Fibroblast of the aortic adventitia (primary cell): Measurements from ENCODE around the gene CNN2. TPM values are rescaled to one million over a fixed set of nuclear protein-coding genes. Genes with fewer than 3 reads are reported as not detected.

Experiments
- DNase-seq: peaks from one replicate; pipeline ENCODE4 v3.0.0-alpha.2; 2010; ENCODE audit warnings: low read depth
- H3K4me3 ChIP-seq: 2 replicates; pipeline ENCODE4 v1.5.1; 2011; ENCODE audit warnings: low read depth, mild to moderate bottlenecking, control low read depth, low read length, moderate library complexity
- total RNA-seq: library from RNA; depleted of rRNA; stranded (reverse); fragments of >200 nt; gene quantifications from 2 replicates; pipeline ENCODE4 v1.2.3, GENCODE V29; 2012; ENCODE audit warnings: low replicate concordance
- TF ChIP-seq, protein P1 (sequence below): IDR thresholded peaks from 2 replicates; pipeline ENCODE4 v1.5.1; 2011; ENCODE audit warnings: mild to moderate bottlenecking, low read length, control low read depth, inconsistent platforms; ENCODE audit not compliant: insufficient read depth

CNN2 gene
- total RNA-seq, 1 donor: 96.0 TPM

DNA sequence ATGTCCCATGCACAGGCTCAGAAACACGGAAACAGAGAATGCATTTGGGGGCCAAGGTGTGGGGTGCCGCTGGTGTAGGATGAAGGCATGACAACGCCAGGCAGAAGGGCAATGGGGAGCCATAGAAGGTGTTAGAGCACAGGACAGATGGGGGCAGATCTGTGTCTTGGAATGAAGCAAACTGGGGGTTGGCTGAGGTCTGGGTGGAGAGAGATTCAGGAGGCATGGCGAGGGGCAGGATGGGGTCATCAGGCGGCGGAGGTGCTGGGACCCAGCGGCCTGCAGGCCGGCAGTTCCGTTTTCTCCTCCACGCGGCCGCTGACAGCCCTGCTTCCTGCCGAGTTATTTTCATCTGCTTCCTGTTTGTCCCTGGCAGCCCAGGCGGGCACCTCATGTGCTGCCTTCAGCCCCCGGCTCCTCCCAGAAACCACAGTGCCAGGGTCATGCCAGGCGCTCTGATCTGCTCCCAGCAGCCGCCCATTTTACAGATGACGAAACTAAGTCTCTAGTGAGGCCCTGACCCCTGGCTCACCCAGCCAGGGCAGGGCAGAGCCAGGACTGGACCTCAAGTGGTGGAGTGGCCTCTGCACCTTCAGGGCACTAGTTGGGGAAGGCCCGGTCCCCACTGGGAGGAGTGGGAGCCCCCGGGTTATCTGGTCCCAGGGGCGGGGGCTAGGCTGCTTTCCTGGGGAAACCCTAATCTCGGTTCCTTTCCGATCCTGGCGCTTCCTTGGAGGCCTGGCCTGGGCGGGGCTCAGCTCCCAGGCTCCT, 42.8 kb downstream of the CNN2 start:
- TF ChIP-seq, protein P1, sequence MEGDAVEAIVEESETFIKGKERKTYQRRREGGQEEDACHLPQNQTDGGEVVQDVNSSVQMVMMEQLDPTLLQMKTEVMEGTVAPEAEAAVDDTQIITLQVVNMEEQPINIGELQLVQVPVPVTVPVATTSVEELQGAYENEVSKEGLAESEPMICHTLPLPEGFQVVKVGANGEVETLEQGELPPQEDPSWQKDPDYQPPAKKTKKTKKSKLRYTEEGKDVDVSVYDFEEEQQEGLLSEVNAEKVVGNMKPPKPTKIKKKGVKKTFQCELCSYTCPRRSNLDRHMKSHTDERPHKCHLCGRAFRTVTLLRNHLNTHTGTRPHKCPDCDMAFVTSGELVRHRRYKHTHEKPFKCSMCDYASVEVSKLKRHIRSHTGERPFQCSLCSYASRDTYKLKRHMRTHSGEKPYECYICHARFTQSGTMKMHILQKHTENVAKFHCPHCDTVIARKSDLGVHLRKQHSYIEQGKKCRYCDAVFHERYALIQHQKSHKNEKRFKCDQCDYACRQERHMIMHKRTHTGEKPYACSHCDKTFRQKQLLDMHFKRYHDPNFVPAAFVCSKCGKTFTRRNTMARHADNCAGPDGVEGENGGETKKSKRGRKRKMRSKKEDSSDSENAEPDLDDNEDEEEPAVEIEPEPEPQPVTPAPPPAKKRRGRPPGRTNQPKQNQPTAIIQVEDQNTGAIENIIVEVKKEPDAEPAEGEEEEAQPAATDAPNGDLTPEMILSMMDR: no peak
- no peak for DNase-seq
- no peak overlapping the region for H3K4me3 ChIP-seq

DNA sequence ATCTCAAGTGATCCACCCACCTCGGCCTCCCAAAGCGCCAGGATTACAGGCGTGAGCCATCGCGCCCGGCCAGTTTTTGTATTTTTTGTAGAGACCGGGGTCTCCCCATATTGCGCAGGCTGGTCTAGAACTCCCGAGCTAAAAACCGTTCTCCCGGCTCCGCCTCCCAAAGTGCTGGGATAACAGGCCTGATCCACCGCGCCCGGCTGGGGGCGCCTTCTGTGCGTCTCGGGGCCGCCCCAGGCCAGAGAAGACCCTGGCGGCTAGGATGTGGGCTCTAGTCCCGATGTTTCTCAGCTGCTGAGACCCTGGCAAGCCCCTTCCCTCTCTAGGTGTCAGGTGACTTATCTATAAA, 44.1 kb downstream of the CNN2 start:
- H3K4me3 ChIP-seq: no peak overlapping the region
- TF ChIP-seq, protein P1: no peak
- DNase-seq: no peak

DNA sequence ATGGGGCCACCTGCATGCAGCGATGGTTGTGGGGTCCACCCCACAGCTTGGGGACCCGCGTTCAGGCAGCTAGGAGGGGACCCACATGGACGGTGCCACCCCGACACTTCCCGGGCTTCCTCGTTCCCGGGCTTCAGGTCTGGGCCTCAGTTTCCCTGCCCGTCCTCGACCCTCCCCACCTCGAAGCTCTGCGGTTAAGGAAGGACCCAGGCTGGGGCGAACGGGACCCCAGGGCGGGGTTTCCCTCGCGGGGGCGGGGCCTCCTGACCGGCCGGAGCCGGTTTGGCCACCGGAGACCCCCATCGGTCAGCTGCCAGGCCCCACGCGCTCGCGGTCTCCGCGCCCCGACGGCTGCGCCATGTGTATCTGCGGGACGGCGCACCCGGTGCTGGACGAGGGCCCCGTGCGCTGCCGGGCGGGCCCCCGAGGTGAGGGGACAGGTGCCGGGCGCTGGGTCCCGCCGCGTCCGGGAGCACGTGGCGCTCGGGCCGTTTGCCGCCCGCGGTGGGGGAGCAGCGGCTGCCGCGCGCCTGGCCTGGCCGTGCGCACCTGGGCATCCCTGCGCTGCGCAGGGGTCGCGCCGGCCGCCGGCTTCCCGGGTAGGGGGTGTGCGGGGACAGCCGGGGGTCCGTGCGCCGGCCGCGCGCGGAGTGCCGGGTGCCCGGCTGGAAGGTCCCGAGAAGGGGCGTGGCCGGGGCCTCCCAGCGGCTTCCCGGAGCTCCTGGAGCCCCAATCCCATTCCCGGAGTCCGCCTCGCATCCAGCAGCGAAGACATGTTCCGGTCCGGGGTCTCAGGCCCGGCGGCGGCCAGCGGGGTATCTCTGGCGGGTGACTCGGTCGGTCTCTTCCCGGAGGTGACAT, 44.8 kb downstream of the CNN2 start:
- no peak overlapping the region for H3K4me3 ChIP-seq
- DNase-seq: no peak
- TF ChIP-seq, protein P1: no peak

DNA sequence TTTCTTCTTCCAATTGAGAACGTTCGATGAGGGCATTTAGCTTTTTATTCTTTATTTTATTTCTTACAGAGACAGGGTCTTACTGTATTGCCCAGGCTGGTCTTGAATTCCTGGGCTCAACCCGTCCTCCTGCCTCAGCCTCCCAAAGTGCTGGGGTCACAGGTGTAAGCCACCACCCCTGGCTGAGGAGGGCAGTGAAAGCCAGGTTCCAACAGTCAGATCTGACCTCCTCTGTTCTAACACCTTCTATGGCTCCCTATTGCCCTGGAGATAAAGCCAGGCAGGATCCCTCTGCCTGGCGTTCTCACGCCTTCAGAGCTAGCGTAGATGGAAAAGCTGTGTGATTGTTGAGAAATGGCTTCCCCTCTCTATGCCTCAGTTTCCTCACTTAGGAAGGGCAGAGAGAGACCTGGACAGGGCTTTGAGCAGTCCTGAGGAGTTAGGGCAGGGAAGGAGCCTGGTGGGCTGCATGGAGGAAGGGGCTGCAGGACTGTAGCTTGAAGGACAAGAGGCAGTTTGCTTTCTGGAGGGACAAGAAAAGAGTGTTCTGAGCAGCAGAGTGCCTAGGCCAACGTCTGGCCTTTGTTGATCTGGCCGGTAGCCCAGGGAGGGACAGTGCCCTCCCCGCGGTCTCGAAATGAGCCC, 46.1 kb downstream of the CNN2 start:
- no peak overlapping the region for H3K4me3 ChIP-seq
- TF ChIP-seq, protein P1: no peak
- no peak for DNase-seq

DNA sequence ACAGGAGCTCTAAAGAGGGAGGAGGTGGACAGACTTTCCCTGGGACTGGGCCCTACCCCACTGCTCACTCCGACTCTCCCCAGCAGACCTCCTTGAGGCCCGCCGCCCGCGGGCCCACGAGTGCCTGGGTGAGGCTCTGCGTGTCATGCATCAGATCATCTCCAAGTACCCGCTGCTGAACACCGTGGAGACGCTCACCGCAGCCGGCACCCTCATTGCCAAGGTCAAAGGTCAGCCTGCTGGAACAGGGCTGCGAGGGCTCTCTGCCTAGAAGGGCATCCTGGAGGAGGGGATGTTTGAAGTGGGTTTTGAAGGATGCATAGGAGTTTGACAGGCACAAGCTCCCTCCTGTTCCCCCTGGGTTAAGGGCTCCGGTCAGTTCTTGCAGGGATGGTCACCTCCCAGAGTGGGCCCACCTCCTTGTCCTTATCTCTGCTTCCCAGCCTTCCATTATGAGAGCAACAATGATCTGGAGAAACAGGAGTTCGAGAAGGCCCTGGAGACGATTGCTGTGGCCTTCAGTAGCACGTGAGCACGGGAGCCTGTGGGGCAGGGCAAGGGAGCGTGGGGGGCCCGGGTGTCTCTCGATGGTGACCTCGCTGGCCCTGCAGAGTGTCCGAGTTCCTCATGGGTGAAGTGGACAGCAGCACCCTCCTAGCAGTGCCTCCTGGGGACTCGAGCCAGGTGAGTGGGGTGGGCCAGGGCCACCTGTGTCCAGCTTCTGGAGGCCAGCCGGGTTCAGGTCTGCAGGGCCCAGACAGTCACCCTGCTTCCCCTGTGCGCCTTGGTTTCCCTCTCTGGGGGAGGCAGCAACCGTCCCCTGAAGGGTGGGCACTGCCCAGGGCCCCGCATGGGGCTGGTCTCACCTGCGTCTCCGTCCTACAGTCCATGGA, 46.9 kb downstream of the CNN2 start:
- no peak overlapping the region for H3K4me3 ChIP-seq
- TF ChIP-seq, protein P1: no peak
- DNase-seq: no peak

DNA sequence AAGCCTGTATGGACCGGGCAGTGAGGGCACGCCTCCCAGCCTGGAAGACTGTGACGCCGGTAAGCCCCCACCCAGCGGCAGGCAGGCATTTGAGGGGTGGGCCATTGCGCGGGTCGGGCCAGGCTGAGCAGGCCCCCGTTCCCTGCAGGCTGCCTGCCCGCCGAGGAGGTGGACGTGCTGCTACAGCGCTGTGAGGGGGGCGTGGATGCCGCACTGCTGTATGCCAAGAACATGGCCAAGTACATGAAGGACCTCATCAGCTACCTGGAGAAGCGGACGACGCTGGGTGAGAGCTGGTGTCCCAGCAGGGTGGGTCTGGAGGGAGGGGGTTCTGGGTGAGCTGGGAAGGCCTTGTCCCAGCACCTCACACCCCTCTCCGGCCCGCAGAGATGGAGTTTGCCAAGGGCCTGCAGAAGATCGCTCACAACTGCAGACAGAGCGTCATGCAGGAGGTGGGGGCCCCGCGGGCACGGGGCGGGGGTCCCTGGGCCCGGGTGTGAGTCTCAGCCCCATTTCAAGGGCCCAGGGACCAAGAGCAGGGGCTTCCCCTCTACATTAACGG, 47.6 kb downstream of the CNN2 start:
- DNase-seq: no peak
- no peak overlapping the region for H3K4me3 ChIP-seq
- TF ChIP-seq, protein P1: no peak
